Measurements from ENCODE around the gene FGL2.
"Not testable (repeated sequence)": the region's sequence is repeated elsewhere in the genome, so short reads cannot be mapped to it uniquely, and the experiment has no call there.

Gene FGL2

DNA sequence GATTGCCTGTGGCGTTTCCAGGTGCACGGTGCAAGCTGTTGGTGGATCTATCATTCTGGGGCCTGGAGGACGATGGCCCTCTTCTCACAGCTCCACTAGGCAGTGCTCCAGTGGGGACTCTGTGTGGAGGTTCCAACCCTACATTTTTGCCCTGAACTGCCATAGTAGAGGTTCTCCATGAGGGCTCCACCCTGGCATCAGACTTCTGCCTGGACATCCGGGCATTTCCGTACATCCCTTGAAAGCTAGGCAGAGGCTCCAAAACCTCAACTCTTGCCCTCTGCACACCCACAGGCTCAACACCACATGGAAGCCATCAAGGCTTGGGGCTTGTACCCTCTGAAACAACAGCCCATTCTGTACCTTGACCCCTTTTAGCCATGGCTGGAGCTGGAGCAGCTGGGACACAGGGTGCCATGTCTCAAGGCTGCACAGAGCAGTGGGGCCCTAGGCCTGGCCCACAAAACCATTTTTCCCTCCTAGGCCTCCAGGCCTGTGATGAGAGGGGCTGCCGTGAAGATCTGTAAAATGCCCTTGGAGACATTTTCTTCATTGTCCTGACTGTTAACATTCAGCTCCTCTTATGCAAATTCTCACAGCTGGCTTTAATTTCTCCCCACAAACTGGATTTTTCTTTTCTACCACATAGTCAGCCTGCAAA is 10.0 kb upstream of the FGL2 start:
- no peak for DNase-seq

GRCh38 chr7:77208416-77208815 is 8.8 kb upstream of the FGL2 start:
- no peak for DNase-seq

DNA sequence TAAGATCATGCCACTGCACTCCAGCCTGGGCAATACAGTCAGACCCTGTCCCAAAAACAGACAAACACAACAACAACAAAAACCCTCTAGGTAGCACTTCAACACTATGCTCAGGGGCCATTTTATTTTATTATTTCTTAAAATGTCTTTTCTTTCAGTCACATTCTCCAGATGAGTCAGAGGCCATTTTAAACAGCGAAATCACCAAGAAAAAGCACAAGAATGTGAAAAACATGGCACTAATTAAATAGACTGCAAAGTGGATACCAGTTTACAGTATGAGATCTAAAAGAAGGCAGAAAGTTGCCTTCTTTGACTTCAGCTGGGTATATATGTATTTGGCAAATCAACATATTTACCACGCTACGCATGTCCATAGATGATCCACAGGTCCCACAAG is 6.1 kb upstream of the FGL2 start:
- DNase-seq = no peak

DNA sequence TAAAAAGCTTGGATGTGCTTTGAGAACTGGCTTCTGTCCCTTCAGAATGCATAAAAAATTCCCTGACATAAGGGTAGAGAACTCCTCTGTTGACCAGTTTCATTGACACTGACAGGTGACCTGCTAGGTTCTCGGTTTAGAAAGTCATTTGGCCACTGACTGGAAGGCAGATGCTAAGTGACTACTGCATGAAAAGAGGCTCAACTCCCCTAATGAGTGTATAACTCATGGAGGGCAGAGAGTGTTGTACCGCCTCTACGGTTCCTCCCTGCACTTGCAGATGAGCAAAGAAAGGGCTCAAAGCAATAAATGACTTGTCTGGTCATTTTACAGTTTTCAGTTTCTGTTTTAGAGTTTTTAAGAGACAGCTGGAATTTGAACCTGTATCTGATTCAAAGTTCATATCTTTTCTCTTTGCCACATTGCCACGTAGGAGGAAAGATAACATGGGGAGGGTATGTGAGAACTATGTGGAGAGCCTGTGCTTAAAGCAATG is 2.9 kb upstream of the FGL2 start:
- DNase-seq = no peak

DNA sequence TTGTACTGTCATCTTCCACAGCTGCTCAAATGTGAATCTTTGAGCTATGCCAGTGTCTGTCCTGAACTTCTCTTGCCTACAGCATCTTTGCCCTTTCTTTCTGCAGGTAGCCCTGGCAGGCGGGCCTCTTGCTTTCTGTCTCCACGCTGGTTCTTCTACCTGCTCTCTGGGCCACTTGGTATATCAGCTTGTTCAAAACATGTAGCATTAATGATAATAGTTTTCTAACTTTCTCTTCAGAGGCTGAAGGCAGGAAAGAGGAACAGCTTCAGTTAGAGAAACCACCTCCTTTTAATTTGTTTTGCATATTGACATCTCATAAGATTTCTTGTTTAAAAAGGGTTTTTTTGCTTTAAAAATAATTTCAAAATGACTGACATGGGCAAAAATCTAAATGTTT is 923 bp upstream of the FGL2 start:
- no peak for DNase-seq

DNA sequence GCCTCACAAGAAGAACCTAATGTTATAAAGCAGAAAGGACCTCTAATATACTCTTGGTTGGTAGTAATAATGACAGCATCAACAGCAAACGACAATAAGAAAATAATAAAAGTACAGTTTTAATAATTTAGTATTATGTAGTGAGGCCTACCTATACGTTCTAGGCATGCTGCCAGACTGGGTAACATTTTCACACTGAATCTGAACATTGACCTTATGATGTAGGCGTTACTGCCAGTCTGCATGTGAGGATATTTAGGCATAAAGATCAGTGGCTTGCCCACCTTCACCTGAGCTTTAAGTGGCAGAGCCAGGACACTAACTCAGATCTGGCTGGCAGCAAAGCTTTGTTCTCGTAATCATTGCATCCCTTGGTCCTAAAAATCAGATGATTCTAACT is 2.5 kb downstream of the FGL2 start:
- no peak for DNase-seq

DNA sequence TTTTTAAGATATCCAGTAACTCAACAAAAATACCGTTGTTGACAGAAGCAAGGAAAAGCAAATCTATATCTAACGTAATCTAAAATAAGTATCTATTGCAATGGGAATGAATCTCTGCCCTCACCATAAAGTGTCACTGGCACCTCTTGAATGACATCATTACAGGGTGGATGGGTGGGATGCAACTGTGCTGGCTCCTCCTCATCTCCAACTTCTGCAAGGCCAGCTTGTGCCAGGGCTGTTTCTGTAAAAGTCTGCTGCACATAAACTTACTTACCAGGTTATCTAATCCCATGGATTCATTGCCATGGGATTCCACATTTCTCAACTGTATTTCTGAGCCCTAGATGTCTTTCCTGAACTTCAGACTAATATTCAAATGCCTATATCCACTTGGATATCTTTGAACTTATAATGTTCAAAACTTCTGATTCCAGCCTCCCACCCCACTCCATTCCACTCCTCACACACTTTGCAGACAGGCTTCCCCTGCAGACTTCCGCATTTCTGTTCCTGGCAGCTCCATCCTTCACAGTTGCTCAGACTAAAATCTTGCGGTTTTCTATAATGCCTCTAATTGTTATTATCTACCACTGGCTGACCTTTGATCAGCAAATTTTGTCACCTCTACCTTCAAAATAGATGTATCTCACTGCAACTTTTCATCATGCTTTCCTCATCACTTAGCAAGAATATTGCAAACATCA is 10.7 kb downstream of the FGL2 start:
- no peak for DNase-seq

DNA sequence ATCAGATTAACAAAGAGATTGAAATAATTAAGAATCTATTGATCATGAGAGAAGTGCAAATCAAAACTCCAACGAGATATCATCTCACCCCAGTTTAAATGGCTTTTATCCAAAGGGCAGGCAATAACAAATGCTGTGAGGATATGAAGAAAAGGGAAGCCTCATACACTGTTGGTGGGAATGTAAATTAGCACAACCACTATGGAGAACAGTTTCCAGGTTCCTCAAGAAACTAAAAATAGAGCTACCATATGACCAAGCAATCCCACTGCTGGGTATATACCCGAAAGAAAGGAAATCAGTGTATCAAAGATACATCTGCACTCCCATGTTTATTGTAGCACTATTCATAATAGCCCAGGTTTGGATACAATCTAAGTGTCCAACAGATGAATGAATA is 13.8 kb downstream of the FGL2 start:
- no peak for DNase-seq

GRCh38 chr7:77184990-77185389 is 14.6 kb downstream of the FGL2 start:
- DNase-seq = no peak

- DNase-seq = no peak
Observed at GRCh38 chr7:77184463-77184862, 15.2 kb downstream of the FGL2 start.

- DNase-seq = no peak
Observed at GRCh38 chr7:77182261-77182660, 17.4 kb downstream of the FGL2 start.

DNA sequence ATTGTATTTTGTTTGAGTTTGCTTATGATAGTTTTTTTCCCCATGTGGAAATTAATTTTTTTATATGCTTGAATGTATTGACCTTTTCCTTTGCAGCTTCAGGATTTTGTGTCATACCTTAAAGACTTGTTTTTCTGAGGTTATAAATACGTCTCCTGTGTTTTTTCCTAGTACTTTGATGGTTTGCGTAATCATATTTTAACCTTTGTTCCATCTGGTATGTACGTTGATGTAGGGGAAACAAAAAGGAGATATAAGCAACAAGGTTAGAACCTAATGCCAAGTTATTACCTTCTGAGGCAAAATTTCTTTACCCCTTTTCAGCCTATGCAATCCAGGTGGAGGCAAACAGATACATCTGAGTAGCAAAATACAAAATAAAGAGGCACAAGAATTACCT is 17.9 kb downstream of the FGL2 start:
- no peak for DNase-seq

GRCh38 chr7:77181015-77181595 is 18.5 kb downstream of the FGL2 start:
- no peak for DNase-seq

DNA sequence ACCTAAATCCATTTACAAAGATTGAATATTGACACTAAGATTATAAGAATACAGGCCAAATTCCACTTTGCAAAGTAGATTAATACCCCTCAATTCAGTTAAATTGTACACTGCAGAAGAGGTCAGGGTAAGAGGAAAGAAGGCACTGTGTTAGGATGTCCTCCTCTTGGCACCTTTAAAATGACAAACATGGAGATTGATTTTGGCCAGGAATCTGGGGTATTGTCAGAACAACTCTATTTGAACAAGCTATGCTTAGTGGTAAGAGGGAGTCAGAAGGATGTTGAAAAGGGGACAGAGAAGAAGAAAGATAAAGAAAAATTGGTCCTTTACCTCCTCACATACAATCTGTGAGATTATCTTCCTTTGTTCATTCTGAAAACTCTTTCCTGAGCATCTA is 21.6 kb downstream of the FGL2 start:
- DNase-seq = not testable (repeated sequence)

GRCh38 chr7:77177321-77177904 is 22.2 kb downstream of the FGL2 start:
- not testable (repeated sequence) for DNase-seq

GRCh38 chr7:77175274-77175800 is 24.3 kb downstream of the FGL2 start:
- not testable (repeated sequence) for DNase-seq

GRCh38 chr7:77174418-77174817 is 25.2 kb downstream of the FGL2 start:
- DNase-seq = not testable (repeated sequence)

DNA sequence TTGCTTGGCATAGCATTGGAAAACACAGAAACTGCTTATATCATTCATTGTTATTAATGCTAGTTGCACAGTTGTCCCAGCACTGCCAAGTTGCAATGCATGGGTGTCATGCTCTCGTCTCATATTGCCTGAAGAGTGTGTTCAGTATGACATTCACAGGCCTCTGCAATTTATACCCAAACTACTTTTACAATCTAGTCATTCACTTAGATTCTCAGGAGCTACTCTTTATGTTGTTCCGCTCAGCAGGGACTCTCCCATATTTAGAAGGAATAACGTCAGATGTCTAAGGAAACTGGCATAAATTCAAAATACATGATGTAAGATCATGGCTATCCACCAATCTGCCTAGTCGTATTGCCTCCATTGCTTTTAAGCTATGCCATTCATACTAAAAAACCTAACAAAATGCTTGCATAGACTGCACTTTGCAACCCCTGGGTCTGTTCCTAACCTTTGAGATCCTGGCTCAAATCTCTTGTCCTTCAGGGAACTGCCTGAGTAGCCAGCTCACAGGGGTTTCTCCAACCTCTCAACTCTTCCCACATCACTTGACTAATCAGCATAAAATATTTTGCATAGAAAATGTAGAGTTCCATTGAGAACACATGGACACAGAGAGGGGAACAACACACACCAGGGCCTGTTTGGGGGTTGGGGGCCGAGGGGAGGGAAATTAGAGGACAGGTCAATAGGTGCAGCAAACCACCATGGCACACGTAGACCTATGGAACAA is 27.0 kb downstream of the FGL2 start:
- DNase-seq = not testable (repeated sequence)

GRCh38 chr7:77171073-77171472 is 28.5 kb downstream of the FGL2 start:
- DNase-seq = not testable (repeated sequence)

GRCh38 chr7:77157446-77157845 is 42.2 kb downstream of the FGL2 start:
- DNase-seq = no peak

- not testable (repeated sequence) for DNase-seq
Observed at GRCh38 chr7:77157034-77157433, 42.6 kb downstream of the FGL2 start.

GRCh38 chr7:77155601-77156377 is 43.8 kb downstream of the FGL2 start:
- not testable (repeated sequence) for DNase-seq

Data from activated gamma-delta T cell (primary cell).